A549 treated with AZD2906 at 1 μM for 4 hours (cell line): ENCODE data around the gene USP17L15. TPM values are rescaled to one million over a fixed set of nuclear protein-coding genes. Genes with fewer than 3 reads are reported as not detected.

Experiments
- total RNA-seq: library from RNA; stranded (reverse); fragments of 200-300 nt; extraction: Qiagen RNA extraction; gene quantifications from 5 replicates; pipeline ENCODE4 v1.2.3, GENCODE V29; 2022

Gene USP17L15, protein sequence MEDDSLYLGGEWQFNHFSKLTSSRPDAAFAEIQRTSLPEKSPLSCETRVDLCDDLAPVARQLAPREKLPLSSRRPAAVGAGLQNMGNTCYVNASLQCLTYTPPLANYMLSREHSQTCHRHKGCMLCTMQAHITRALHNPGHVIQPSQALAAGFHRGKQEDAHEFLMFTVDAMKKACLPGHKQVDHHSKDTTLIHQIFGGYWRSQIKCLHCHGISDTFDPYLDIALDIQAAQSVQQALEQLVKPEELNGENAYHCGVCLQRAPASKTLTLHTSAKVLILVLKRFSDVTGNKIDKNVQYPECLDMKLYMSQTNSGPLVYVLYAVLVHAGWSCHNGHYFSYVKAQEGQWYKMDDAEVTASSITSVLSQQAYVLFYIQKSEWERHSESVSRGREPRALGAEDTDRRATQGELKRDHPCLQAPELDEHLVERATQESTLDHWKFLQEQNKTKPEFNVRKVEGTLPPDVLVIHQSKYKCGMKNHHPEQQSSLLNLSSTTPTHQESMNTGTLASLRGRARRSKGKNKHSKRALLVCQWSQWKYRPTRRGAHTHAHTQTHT
- total RNA-seq, result 0.03 TPM in 1 of 5 replicates, not detected in the others

DNA sequence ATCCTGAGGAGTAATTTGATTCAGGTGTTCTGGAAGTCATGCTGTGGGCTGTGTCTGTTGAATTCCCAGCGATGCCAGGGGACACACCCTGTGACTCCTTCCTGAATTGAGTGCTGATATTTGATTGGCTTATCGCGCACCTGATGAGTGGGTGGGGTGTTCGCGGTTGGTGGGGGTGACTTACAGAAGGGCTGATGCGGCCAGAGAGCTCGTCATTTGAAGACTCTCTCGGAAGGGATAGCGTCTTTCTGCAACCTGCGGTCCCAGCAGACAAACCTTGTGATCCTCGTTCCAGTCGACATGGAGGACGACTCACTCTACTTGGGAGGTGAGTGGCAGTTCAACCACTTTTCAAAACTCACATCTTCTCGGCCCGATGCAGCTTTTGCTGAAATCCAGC, at the start of gene USP17L15:
Gene USP17L15 (plus strand): TSS at position 301 of the 400 bp plus-strand sequence. CDS start 0 bp downstream, at position 301.

DNA sequence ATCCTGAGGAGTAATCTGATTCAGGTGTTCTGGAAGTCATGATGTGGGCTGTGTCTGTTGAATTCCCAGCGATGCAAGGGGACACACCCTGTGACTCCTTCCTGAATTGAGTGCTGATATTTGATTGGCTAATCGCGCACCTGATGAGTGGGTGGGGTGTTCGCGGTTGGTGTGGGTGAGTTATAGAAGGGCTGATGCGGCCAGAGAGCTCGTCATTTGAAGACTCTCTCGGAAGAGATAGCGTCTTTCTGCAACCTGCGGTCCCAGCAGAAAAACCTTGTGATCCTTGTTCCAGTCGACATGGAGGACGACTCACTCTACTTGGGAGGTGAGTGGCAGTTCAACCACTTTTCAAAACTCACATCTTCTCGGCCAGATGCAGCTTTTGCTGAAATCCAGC, 23.8 kb upstream of the USP17L15 start, which contains the start of gene USP17L10:
Gene USP17L10 (plus strand): TSS at position 301 of the 400 bp plus-strand sequence. CDS start 0 bp downstream, at position 301.

DNA sequence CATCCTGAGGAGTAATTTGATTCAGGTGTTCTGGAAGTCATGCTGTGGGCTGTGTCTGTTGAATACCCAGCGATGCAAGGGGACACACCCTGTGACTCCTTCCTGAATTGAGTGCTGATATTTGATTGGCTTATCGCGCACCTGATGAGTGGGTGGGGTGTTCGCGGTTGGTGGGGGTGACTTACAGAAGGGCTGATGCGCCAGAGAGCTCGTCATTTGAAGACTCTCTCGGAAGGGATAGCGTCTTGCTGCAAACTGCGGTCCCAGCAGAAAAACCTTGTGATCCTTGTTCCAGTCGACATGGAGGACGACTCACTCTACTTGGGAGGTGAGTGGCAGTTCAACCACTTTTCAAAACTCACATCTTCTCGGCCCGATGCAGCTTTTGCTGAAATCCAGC, 19.1 kb upstream of the USP17L15 start, which contains the start of gene USP17L11:
Gene USP17L11 (plus strand): TSS at position 301 of the 400 bp plus-strand sequence. CDS start 0 bp downstream, at position 301.

GRCh38 chr4:9219852-9220251, 14.3 kb upstream of the USP17L15 start, which contains the start of gene USP17L12:
TSS of gene USP17L12 (plus strand) at chr4:9220152. CDS start at chr4:9220152, 0 bp downstream.

DNA sequence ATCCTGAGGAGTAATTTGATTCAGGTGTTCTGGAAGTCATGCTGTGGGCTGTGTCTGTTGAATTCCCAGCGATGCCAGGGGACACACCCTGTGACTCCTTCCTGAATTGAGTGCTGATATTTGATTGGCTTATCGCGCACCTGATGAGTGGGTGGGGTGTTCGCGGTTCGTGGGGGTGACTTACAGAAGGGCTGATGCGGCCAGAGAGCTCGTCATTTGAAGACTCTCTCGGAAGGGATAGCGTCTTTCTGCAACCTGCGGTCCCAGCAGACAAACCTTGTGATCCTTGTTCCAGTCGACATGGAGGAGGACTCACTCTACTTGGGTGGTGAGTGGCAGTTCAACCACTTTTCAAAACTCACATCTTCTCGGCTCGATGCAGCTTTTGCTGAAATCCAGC, 9.6 kb upstream of the USP17L15 start, which contains the start of gene USP17L13:
Gene USP17L13 (plus strand): TSS at position 301 of the 400 bp plus-strand sequence. CDS start 0 bp downstream, at position 301.

DNA sequence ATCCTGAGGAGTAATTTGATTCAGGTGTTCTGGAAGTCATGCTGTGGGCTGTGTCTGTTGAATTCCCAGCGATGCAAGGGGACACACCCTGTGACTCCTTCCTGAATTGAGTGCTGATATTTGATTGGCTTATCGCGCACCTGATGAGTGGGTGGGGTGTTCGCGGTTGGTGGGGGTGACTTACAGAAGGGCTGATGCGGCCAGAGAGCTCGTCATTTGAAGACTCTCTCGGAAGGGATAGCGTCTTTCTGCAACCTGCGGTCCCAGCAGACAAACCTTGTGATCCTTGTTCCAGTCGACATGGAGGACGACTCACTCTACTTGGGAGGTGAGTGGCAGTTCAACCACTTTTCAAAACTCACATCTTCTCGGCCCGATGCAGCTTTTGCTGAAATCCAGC, 9.4 kb downstream of the USP17L15 start, which contains the start of gene USP17L17:
Gene USP17L17 (plus strand): TSS at position 301 of the 400 bp plus-strand sequence. CDS start 0 bp downstream, at position 301.

DNA sequence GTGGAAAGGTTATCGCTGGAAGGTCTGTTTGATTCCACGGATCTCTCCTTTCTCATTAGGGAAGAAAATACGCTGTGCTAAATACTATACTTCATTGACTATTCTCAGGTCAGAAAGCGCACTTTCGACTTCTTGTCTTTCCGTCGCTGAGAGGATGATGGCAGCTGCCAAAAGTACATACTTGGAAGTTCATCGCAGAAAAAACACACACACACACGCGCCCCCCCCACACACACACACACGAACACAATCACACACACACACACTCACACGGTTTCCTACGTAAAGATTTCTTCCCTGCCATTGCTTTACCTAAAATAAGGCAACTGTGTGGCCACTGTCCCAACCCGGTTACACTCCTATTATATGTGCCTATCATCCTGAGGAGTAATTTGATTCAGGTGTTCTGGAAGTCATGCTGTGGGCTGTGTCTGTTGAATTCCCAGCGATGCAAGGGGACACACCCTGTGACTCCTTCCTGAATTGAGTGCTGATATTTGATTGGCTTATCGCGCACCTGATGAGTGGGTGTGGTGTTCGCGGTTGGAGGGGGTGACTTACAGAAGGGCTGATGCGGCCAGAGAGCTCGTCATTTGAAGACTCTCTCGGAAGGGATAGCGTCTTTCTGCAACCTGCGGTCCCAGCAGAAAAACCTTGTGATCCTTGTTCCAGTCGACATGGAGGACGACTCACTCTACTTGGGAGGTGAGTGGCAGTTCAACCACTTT, 13.9 kb downstream of the USP17L15 start, which contains the start of gene USP17L18:
Gene USP17L18 (plus strand): TSS at position 678 of the 728 bp plus-strand sequence. CDS start 0 bp downstream, at position 678.

GRCh38 chr4:9253078-9253477, 18.9 kb downstream of the USP17L15 start, which contains the start of gene USP17L19:
TSS of gene USP17L19 (plus strand) at chr4:9253378. CDS start at chr4:9253378, 0 bp downstream.

GRCh38 chr4:9257824-9258223, 23.6 kb downstream of the USP17L15 start, which contains the start of gene USP17L20:
TSS of gene USP17L20 (plus strand) at chr4:9258124. CDS start at chr4:9258124, 0 bp downstream.

DNA sequence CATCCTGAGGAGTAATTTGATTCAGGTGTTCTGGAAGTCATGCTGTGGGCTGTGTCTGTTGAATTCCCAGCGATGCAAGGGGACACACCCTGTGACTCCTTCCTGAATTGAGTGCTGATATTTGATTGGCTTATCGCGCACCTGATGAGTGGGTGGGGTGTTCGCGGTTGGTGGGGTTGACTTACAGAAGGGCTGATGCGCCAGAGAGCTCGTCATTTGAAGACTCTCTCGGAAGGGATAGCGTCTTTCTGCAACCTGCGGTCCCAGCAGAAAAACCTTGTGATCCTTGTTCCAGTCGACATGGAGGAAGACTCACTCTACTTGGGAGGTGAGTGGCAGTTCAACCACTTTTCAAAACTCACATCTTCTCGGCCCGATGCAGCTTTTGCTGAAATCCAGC, 28.4 kb downstream of the USP17L15 start, which contains the start of gene USP17L21:
Gene USP17L21 (plus strand): TSS at position 301 of the 400 bp plus-strand sequence. CDS start 0 bp downstream, at position 301.

DNA sequence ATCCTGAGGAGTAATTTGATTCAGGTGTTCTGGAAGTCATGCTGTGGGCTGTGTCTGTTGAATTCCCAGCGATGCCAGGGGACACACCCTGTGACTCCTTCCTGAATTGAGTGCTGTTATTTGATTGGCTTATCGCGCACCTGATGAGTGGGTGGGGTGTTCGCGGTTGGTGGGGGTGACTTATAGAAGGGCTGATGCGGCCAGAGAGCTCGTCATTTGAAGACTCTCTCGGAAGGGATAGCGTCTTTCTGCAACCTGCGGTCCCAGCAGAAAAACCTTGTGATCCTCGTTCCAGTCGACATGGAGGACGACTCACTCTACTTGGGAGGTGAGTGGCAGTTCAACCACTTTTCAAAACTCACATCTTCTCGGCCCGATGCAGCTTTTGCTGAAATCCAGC, 33.1 kb downstream of the USP17L15 start, which contains the start of gene USP17L22:
Gene USP17L22 (plus strand): TSS at position 301 of the 400 bp plus-strand sequence. CDS start 0 bp downstream, at position 301.

Other genes with a start within 250 kb of the USP17L15 start
- 0.02 to 0.06 TPM in 2 of 5 replicates, not detected in the others for gene FAM90A26, start 64.0 kb upstream of the USP17L15 start, total RNA-seq
- not detected in 5 replicates for gene USP17L10, start 23.7 kb upstream of the USP17L15 start, total RNA-seq
- gene USP17L11, start 19.0 kb upstream of the USP17L15 start, total RNA-seq, result not detected in 5 replicates
- not detected in 5 replicates for gene USP17L12, start 14.2 kb upstream of the USP17L15 start, total RNA-seq
- not detected in 5 replicates for gene USP17L13, start 9.5 kb upstream of the USP17L15 start, total RNA-seq
- not detected in 5 replicates for gene USP17L17, start 9.5 kb downstream of the USP17L15 start, total RNA-seq
- gene USP17L18, start 14.2 kb downstream of the USP17L15 start, total RNA-seq, result not detected in 5 replicates
- not detected in 5 replicates for gene USP17L19, start 19.0 kb downstream of the USP17L15 start, total RNA-seq
- gene USP17L20, start 23.7 kb downstream of the USP17L15 start, total RNA-seq, result not detected in 5 replicates
- gene USP17L21, start 28.5 kb downstream of the USP17L15 start, total RNA-seq, result not detected in 5 replicates
- gene USP17L22, start 33.2 kb downstream of the USP17L15 start, total RNA-seq, result not detected in 5 replicates
- not detected in 5 replicates for gene USP17L24, start 90.8 kb downstream of the USP17L15 start, total RNA-seq
- gene USP17L25, start 95.5 kb downstream of the USP17L15 start, total RNA-seq, result not detected in 5 replicates
- not detected in 5 replicates for gene USP17L26, start 100.3 kb downstream of the USP17L15 start, total RNA-seq
- gene USP17L5, start 105.0 kb downstream of the USP17L15 start, total RNA-seq, result not detected in 5 replicates
- not detected in 5 replicates for gene USP17L27, start 109.8 kb downstream of the USP17L15 start, total RNA-seq
- gene USP17L28, start 114.5 kb downstream of the USP17L15 start, total RNA-seq, result not detected in 5 replicates
- gene USP17L29, start 119.3 kb downstream of the USP17L15 start, total RNA-seq, result not detected in 5 replicates
- not detected in 5 replicates for gene USP17L30, start 128.7 kb downstream of the USP17L15 start, total RNA-seq
- not detected in 5 replicates for gene DEFB131A, start 210.0 kb downstream of the USP17L15 start, total RNA-seq